HepG2 (cell line): ENCODE data around the gene ZCCHC24. TPM values are rescaled to one million over a fixed set of nuclear protein-coding genes. Genes with fewer than 3 reads are reported as not detected.

Source experiments
- ATAC-seq: fragments of 200-7000 bp; cut with Tn5 transposase; 3 replicates; pipeline ENCODE4 v1.9.1; 2020; ENCODE audit warnings: mild to moderate bottlenecking, moderate library complexity
- BruUV-seq: library from RNA; stranded (reverse); fragments of 400-500 nt; replicated peaks from 2 replicates; lab custom pipeline; 2021; lab: Mats Ljungman, UMichigan
- CTCF ChIA-PET: fragments of 300-600 bp; formaldehyde crosslinking; extraction: SDS; loops from one replicate; lab custom pipeline; 2021; ENCODE audit warnings: low total read pairs, inconsistent platforms, low intra/inter-chr PET ratio; lab: Yijun Ruan, JAX
- POLR2A ChIA-PET: fragments of 350-600 bp; sonication (Branson Sonifier 250); formaldehyde crosslinking; loops from one replicate; lab custom pipeline; 2020; ENCODE audit warnings: antibody characterized with exemption, inconsistent platforms; lab: Yijun Ruan, JAX
- DNase-seq: peaks from one replicate; pipeline ENCODE4 v3.0.0-alpha.2; 2015; ENCODE audit warnings: low spot score
- FAIRE-seq: peaks from 3 replicates; lab custom pipeline; 2011; peaks lifted over from hg19 to GRCh38; lab: Jason Lieb, UNC
- H2AFZ ChIP-seq: one replicate; pipeline ENCODE4 v1.6.1; 2011; ENCODE audit warnings: low read length, inconsistent platforms
- H3K27ac ChIP-seq: fragments of 300-600 bp; 3 replicates; pipeline ENCODE4 v1.8.0; 2011; ENCODE audit warnings: mixed run types, mild to moderate bottlenecking, mixed read lengths, low read length, inconsistent platforms; ENCODE audit not compliant: insufficient read depth; ENCODE audit errors: extremely low read length
- H3K27me3 ChIP-seq, 2 experiments: fragments of 200-600 bp in 1 of 2; 2 replicates in 1 of 2; 3 replicates in 1 of 2; pipeline versions ENCODE4 v1.6.0 to v1.8.0; 2011; ENCODE audit warnings: low read length in 2 of 2, mild to moderate bottlenecking in 2 of 2, moderate library complexity in 2 of 2, inconsistent platforms in 1 of 2; ENCODE audit not compliant: insufficient read depth in 2 of 2, control insufficient read depth in 1 of 2
- H3K36me3 ChIP-seq, 2 experiments: fragments of 200-600 bp in 1 of 2; replicated peaks in 1 of 2; 2 replicates in 1 of 2; 3 replicates in 1 of 2; pipeline versions ENCODE4 v1.5.1 to v1.8.0; 2011; ENCODE audit warnings: low read length in 2 of 2, inconsistent platforms in 1 of 2; ENCODE audit not compliant: insufficient read depth in 2 of 2, control insufficient read depth in 1 of 2
- H3K4me1 ChIP-seq: 2 replicates; pipeline ENCODE4 v1.5.1; 2012; ENCODE audit warnings: low read length, inconsistent platforms; ENCODE audit not compliant: insufficient read depth
- H3K4me2 ChIP-seq: 2 replicates; pipeline ENCODE4 v1.6.0; 2011; ENCODE audit warnings: low read depth, low read length, inconsistent platforms
- H3K4me3 ChIP-seq, 3 experiments: fragments of 200-600 bp in 1 of 3; sonication (generic), shearing (Covaris generic) in 1 of 3; replicated peaks in 1 of 3; 2 replicates each; pipeline ENCODE4 v1.5.1; 2011 to 2016; ENCODE audit warnings: low read length in 3 of 3, inconsistent platforms in 2 of 3, low read depth in 2 of 3, mild to moderate bottlenecking in 2 of 3, control low read depth in 1 of 3, mixed read lengths in 1 of 3; ENCODE audit not compliant: insufficient read depth in 1 of 3
- H3K79me2 ChIP-seq: one replicate; pipeline ENCODE4 v1.6.1; 2011; ENCODE audit warnings: low read length, inconsistent platforms; ENCODE audit not compliant: insufficient read depth
- H3K9ac ChIP-seq: 2 replicates; pipeline ENCODE4 v1.6.0; 2011; ENCODE audit warnings: mild to moderate bottlenecking, low read depth, low read length, inconsistent platforms; ENCODE audit not compliant: insufficient read depth
- H3K9me3 ChIP-seq: 2 replicates; pipeline ENCODE4 v1.5.1; 2012; ENCODE audit warnings: mild to moderate bottlenecking, low read length
- H4K20me1 ChIP-seq: 2 replicates; pipeline ENCODE4 v1.6.0; 2011; ENCODE audit warnings: inconsistent platforms, mild to moderate bottlenecking, low read length, moderate library complexity; ENCODE audit not compliant: insufficient read depth
- EP300 ChIP-seq, 3 experiments: sonication (generic) in 1 of 3; formaldehyde crosslinking in 1 of 3; IDR thresholded peaks; 2 replicates each; pipeline versions ENCODE4 v1.5.1 to v1.6.1; 2011 to 2020; ENCODE audit warnings: low read depth in 2 of 3, low read length in 2 of 3, borderline replicate concordance in 1 of 3, improper control_type of control experiment in 1 of 3, mild to moderate bottlenecking in 1 of 3, missing genetic modification reagents in 1 of 3, moderate library complexity in 1 of 3
- FOXA1 ChIP-seq, 2 experiments: fragments of 450-650 bp in 1 of 2; sonication (generic) in 1 of 2; formaldehyde crosslinking in 1 of 2; IDR thresholded peaks; 2 replicates each; pipeline versions ENCODE4 v1.4.0 to v1.6.1; 2016 to 2020; ENCODE audit warnings: missing genetic modification reagents in 1 of 2
- HHEX ChIP-seq: IDR thresholded peaks from 2 replicates; pipeline ENCODE4 v1.6.1; 2016; ENCODE audit warnings: control low read depth
- IRX3 ChIP-seq: sonication (generic); formaldehyde crosslinking; IDR thresholded peaks from 2 replicates; pipeline ENCODE4 v1.8.1; 2023; ENCODE audit warnings: mild to moderate bottlenecking, low read depth, missing genetic modification reagents, borderline replicate concordance
- RFXANK ChIP-seq: IDR thresholded peaks from 2 replicates; pipeline ENCODE4 v1.6.1; 2016
- TBX2 ChIP-seq: sonication (generic); formaldehyde crosslinking; IDR thresholded peaks from 2 replicates; pipeline ENCODE4 v1.5.0; 2020; ENCODE audit warnings: missing genetic modification reagents, mild to moderate bottlenecking, borderline replicate concordance
- ZNF468 ChIP-seq: sonication (generic); formaldehyde crosslinking; IDR thresholded peaks from 2 replicates; pipeline ENCODE4 v1.8.0; 2022; ENCODE audit warnings: mild to moderate bottlenecking, moderate library complexity, missing genetic modification reagents
- ZNF747 ChIP-seq: sonication (generic); formaldehyde crosslinking; IDR thresholded peaks from 2 replicates; pipeline ENCODE4 v1.8.1; 2023; ENCODE audit warnings: missing genetic modification reagents, mild to moderate bottlenecking, borderline replicate concordance
- WGBS: methylation state at CpG from one replicate; pipeline ENCODE4 v1.1.6; 2017; ENCODE audit warnings: low lambda C conversion rate; 5-methylcytosine and 5-hydroxymethylcytosine counted together
- in situ Hi-C: cut with HindIII; loops from 2 replicates; pipeline ENCODE4 v1.10.0; 2017; ENCODE audit warnings: low pct_unique_long_range_greater_than_20kb; ENCODE audit not compliant: extremely low pct_ligation_motif_present
- intact Hi-C: fragments of 100-400 bp; cut with micrococcal nuclease; formaldehyde crosslinking; loops from one replicate; pipeline ENCODE4 v1.10.0; 2022; ENCODE audit not compliant: unreplicated experiment
- polyA plus RNA-seq, 8 experiments: library from polyadenylated mRNA; depleted of rRNA in 3 of 8; stranded (reverse) in 7 of 8; unstranded in 1 of 8; fragments of >200 nt; fragmentation: Illumina TruSeq in 4 of 8; extraction: Trizol in 4 of 8; gene quantifications; 2 replicates each; pipeline versions ENCODE4 v1.2.1 to v1.2.3, GENCODE V29; 2011 to 2016; ENCODE audit warnings: low read depth in 4 of 8, missing spikeins in 1 of 8, mixed read lengths in 1 of 8; ENCODE audit not compliant: insufficient read depth in 1 of 8
- total RNA-seq, 5 experiments: library from RNA; depleted of rRNA; stranded (reverse); fragments of >200 nt; fragmentation: Illumina TruSeq; extraction: Trizol; gene quantifications; 2 replicates each; pipeline ENCODE4 v1.2.3, GENCODE V29; 2016; ENCODE audit warnings: low read depth in 1 of 5
- TF ChIP-seq, protein P1 (sequence below): sonication (generic); formaldehyde crosslinking; IDR thresholded peaks from 2 replicates; pipeline ENCODE4 v1.4.0; 2020; ENCODE audit warnings: missing genetic modification reagents

The ZCCHC24 gene
- total and polyA plus RNA-seq, 2 of the 13 experiments (the other 11 are each of a cell fraction or from before 2014, with no cell fraction given) = 3.1 to 7.9 TPM

DNA sequence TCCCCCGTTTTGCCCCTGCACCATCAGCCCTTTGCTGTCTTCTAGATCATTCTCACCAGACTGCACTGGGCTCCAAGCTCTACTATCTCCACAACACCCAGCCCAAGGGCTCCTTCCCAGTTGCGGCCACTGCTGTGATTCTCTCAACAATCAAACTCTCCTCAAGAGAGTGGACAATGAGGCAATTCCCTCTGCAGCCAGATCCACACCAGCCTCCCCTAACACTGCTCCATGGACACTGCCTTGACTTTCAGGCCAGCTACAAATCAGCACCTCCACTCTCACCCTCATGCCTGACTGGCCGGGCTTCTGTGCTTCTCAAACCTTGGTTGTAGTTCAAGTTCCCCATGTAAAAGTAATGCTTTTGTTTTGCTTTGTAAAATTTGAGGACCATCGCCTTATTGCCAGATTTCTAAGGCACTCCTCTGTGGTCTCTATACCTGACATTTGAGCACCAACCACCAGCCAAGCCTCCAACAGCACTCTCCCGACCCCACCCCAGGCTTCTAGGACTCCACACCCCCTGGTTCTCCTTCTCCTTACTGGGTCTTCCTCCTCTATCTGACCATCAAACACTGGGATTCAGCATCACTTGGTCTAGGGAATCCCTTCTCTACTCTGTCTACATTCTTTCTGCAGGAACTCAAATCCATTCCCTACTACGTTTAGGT lies 52.8 kb downstream of the ZCCHC24 start:
- Histone ChIP-seq H4K20me1 (no peaks in the 10 kb centered on the region), H3K27me3 (no peaks in the 10 kb centered on the region), H3K36me3 (no peaks in the 10 kb centered on the region; a peak in 1 of 5 replicates), H3K9ac (no peak overlapping the region), H3K79me2 (no peaks in the 10 kb centered on the region), H3K27ac (no peak overlapping the region), H3K9me3 (no peaks in the 10 kb centered on the region), H3K4me3 (no peak overlapping the region), H3K4me1 (peaks cover 20% of the 10 kb centered on the region), H3K4me2 (no peak overlapping the region), H2AFZ (no peak overlapping the region)
- POLR2A ChIA-PET = no interaction called here
- ATAC-seq = no peak
- CTCF ChIA-PET = no interaction called here
- no peak for FAIRE-seq
- DNase-seq = no peak
- BruUV-seq = no TSS peak
- TF ChIP-seq ZNF468 (CRISPR knock-in tag) (no peak), FOXA1 (IDR thresholded peaks at IDR 0.05) (no peak), FOXA1 (CRISPR knock-in tag; IDR thresholded peaks at IDR 0.05) (no peak), IRX3 (no peak), EP300 (IDR thresholded peaks at IDR 0.05; ENCODE audit: low read depth in 2 of 2, low read length in 2 of 2) (no peak), EP300 (CRISPR knock-in tag; IDR thresholded peaks at IDR 0.05; ENCODE audit: borderline replicate concordance) (no peak), RFXANK (CRISPR knock-in tag) (no peak), TBX2 (CRISPR knock-in tag) (no peak), HHEX (CRISPR knock-in tag) (no peak), ZNF747 (CRISPR knock-in tag) (no peak)
- TF ChIP-seq, protein P1, sequence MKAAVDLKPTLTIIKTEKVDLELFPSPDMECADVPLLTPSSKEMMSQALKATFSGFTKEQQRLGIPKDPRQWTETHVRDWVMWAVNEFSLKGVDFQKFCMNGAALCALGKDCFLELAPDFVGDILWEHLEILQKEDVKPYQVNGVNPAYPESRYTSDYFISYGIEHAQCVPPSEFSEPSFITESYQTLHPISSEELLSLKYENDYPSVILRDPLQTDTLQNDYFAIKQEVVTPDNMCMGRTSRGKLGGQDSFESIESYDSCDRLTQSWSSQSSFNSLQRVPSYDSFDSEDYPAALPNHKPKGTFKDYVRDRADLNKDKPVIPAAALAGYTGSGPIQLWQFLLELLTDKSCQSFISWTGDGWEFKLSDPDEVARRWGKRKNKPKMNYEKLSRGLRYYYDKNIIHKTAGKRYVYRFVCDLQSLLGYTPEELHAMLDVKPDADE (CRISPR knock-in tag) = no peak
- 81% methylated on average over 6 of the region's 6 CpGs for WGBS
- in situ Hi-C loops (no loop called here), intact Hi-C loops (no loop called here)
